ENCODE measurements around the gene LDAF1.
A peak's percentile ranks its signal among the peaks of the same experiment; 100 is the strongest.
"Not testable (repeated sequence)": the region's sequence is repeated elsewhere in the genome, so short reads cannot be mapped to it uniquely, and the experiment has no call there.

Gene LDAF1

DNA sequence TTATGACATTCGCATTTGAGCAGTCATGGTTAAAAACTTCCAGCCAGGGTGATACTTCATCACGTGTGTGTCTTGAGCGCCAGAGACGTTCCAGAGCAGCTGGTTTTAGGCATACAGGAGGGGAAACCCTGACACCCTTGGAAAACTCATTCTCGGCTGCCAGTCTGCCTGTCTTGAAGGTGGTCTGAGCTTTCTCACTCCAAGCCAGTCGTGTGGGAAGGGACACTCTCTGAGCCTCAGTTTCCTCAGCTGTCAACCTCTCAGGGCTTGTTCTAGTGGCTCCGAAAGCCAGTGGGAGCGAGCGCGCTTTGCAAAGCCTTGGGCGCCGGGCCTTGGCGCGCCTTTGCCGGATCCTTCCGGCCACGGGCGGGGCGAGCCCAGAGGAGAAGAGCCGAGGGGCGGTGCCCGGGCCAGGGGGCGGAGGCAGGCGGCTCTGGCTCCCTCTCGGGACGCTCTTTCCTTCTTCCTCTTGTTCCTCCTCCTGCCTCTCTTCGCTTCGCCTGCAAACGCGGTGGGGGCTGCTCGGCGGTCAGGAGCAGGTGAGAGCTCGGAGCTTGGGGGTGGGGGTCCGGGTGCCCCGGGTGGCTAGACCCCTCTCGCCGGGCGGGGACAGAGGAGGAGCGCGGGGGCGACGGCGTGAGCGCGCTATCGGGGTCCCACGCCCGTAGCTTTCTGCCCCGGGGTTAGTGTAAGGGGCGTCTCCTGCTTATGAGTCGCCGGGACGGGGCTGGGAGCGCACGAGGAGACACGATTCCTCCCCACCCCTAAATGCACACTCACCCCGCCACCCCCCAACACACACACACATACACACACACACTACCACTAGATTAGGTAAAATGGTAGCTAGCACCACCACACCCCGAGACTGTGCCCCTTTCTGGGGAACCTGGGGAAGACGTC is at the start of gene LDAF1:
Gene LDAF1, plus strand, starts transcription at position 467 of the 903 bp plus-strand sequence. CDS start 2,509 bp downstream, outside the sequence.
- peak; percentile 65 to 66 for DNase-seq

DNA sequence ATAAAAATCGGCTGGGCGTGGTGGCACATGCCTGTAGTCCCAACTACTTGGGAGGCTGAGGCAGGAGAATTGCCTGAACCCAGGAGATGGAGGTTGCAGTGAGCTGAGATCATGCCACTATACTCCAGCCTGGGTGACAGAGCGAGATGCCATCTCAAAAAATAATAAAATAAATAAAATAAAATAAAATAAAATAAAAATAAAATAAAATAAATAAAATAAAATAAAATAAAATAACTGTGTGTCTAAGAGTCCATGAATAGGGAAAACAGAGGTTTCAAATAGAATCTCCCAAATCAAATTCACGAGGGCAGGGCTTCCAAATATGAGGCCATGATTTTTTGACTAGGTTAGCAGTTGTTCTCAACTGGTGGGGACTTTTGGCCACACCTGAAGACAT is 42.9 kb upstream of the LDAF1 start:
- DNase-seq, result not testable (repeated sequence)

DNA sequence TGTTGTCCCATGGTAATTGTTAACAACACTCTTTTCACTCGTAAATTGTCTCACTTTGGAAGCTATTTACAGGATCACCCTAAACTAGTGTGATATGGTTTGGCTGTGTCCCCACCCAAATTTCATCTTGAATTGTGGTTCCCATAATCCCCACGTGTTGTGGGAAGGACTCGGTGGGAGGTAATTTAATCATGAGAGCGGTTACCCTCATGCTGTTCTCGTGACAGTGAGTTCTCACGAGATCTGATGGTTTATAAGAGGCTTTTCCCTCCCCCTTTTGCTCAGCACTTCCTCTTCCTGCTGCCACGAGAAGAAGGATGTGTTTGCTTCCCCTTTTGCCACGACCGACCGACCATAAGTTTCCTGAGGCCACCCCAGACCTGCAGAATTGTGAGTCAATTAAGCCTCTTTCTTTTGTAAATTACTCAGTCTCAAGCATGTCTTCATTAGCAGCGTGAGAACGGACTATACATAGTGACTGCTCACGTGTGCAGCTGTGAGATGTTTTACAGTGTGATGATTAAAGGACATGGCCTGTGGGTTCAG is 42.3 kb upstream of the LDAF1 start:
- peak in 1 of 2 donors; percentile 44 for DNase-seq

DNA sequence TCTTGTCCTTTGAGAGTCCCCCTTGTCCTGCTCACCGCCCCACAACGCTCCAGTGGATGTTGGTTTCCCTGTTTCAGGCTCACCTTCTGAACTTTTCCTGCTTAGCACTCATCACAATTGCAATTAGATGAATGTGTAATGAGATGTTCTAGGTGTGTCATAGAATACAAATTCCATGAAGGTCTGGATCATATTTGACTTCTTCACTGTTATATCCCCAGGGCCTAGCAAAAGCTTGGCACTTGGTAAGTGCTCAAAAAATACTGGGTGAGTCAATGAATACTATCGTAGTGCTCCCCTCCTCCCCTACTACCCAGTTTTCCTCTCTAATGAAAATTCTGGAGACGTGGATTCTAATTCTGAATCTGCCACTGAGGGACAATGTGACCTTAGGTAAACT is 40.9 kb upstream of the LDAF1 start:
- DNase-seq, result no peak

DNA sequence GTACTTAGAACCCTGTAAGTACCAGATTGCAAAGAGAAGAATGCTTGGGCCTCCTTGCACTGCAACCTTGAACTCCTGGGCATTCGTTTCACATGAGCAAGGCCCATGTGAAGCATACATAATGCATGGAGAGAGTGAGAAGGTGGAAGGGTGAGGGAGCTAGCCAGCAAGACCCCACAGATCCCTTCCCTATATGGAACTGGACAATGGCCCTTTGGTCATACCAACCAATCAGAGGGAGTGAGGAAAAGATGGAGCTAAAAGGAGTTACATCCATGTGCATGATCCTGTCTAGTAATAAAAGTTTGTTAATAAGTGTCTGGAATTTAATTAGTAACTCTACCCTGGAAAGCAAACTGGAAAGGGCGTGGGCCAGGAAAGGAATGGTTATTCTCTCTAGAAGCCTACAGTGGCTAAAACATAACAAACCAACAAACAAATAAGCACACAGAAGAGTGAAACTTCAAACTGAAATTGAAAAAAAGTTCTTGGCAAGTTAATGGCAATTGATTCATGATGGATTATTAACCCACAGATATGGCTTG is 37.4 kb upstream of the LDAF1 start:
- no peak for DNase-seq

DNA sequence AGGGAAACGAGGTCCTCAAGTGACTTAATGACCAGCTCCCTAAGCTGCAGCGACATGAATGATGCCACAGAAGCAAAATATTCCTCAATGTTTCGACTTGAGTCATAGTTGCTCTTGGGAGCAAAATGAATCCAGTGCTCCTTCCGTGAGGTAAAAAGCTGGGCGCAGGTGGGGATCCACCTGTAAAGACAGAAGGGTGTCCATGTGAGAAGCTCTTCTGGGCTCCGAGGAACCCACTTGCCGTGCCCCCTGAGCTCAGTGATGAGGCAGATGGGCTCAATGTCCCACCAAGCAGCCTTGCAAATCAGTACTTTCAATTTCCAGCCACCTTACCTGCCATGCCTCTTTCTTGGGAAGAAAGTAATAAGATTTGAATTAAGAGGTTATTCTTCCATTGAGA is 33.3 kb upstream of the LDAF1 start:
- no peak for DNase-seq

DNA sequence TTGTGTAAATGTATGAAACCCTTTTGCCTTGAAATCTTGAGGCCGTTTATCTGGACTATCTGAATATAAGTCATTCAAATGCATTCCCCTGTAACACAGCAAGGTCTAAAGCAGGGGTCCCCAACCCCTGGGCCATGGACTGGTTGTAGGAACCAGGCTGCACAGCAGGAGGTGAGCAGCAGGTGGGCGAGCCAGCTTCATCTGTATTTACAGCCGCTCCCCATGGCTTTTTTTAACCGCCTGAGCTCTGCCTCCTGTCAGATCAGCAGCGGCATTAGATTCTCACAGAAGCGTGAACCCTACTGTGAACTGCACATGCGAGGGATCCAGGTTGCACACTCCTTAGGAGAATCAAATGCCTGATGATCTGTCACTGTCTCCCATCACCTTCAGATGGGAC is 32.0 kb upstream of the LDAF1 start:
- DNase-seq, result no peak

DNA sequence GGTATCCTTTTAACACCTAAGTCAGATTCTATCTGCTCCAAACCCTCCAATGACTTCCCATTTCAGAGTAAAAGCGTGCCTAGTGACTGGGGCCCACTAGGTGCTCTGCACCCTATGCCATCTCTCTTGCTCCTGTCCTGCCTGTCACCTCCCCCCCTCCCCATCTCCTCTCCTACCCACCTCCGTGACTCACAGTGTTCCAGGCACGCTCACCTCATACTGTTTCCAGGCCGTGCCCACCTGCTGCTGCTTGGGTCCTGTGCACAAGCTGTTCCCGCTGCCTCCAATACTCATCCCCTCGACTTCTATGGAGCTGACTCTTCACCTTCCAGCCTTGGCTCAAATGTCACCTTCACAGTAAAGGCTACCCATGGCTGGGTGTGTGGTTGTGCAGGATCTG is 29.5 kb upstream of the LDAF1 start:
- no peak for DNase-seq

DNA sequence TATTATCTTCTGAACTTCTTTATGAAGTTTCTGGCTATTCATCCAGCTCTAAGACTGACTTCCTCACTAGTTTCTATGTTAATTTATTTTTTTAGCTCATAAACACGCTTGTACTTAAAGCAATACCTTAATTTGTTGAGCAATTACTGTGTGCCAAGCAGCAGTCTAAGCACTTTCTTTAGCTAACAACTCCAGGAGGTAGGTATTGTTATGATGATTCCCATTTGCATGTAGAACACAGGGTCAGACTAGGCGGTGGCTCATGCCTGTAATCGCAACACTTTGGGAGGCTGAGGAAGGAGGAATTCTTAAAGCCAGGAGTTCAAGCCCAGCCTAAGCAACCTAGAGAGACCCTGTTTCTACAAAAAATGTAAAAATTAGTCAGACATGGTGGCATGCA is 27.7 kb upstream of the LDAF1 start:
- no peak for DNase-seq

DNA sequence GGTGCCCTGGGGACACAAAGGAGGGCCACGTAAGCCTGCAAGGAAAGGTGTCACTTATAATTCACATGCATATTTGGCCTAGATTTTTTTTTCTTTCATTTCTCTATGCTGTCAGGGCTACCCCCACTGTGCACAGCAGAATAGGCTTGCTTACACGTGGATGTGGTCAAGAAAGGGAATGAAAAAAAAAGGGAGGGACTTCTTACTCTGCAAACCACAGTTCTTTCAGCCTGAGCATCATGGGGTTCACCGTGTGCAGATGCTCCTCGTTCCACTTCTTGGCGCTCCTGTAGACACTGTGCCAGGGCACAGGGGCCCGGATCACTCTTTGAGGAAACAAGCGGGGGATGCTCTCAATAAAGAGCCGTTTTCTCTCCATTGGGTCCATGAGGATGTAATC is 24.4 kb upstream of the LDAF1 start:
- no peak for DNase-seq

DNA sequence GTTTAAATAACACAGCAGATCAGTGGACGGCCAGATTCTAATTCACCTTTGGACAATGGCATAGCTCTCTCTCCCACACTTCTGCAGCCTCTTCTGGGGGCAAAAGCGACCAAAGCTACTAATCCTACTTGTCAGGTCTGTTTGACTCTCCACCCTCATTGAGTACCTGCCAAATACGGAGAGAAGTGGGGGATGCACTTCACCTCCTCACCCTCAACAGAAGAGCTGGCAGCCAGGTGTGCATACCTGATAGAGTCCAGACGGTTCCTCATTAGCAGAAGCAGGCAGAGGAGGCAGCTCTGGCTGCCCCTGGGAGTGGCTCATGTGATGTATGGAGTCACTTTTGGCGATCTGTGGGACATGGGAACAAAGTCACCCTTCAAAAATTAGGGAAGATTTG is 12.7 kb upstream of the LDAF1 start:
- no peak for DNase-seq

DNA sequence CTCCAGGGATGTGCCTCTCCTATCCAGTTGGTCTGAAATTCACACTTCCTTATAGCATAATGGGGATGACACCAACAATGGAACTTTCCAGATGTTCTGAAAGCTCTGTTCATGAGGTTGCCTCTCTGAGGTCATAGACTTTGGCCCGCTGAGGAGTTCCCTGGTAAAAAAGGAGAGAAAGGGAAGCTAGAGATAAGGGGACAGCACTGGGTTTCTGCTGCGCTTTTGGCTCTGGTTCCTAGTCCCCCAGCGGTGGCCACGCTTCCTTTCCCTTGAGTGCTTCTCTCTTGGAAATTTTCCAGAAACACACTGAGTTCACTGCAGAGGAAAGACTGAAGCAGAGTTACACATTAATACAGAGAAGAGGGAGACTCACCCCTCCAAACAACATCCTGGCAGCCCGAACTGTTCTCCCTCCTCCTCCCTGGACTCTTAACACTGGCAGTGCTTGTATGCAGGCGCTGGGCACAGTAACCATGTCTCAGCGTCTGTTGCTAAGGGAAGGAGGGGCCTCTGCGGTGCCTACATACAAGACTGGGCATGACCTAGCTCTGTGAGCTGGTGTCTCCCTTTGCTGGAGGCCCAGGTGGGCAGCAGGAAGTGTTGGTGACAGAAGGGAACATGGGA is 8.0 kb upstream of the LDAF1 start, which contains the start of gene DNAH3:
Gene DNAH3, minus strand, starts transcription at position 472 of the 627 bp plus-strand sequence. CDS start 527 bp downstream, outside the sequence.
- DNase-seq, result no peak

DNA sequence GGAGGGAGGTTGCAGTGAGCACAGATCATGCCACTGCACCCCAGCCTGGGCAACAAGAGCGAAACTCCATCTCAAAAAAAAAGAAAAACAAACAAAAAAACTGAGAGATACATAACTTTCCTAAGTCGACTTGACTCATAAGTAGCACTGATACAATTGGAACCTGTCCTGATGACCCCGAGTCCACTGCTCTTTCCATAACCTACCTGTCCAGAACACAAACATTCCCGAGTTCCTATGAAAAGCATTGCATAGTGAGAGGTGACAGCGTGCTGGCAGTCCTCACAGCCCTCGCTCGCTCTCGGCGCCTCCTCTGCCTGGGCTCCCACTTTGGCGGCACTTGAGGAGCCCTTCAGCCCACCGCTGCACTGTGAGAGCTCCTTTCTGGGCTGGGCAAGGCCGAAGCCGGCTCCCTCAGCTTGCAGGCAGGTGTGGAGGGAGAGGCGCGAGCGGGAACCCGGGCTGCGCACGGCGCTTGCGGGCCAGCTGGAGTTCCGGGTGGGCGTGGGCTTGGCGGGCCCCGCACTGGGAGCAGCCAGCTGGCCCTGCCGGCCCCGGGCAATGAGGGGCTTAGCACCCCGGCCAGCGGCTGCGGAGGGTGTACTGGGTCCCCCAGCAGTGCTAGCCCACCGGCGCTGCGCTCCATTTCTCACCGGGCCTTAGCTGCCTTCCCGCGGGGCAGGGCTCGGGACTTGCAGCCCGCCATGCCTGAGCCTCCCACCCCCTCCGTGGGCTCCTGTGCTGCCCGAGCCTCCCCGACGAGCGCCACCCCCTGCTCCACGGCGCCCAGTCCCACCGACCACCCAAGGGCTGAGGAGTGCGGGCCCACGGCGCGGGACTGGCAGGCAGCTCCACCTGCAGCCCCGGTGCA is 6.1 kb upstream of the LDAF1 start:
- DNase-seq, result not testable (repeated sequence)

DNA sequence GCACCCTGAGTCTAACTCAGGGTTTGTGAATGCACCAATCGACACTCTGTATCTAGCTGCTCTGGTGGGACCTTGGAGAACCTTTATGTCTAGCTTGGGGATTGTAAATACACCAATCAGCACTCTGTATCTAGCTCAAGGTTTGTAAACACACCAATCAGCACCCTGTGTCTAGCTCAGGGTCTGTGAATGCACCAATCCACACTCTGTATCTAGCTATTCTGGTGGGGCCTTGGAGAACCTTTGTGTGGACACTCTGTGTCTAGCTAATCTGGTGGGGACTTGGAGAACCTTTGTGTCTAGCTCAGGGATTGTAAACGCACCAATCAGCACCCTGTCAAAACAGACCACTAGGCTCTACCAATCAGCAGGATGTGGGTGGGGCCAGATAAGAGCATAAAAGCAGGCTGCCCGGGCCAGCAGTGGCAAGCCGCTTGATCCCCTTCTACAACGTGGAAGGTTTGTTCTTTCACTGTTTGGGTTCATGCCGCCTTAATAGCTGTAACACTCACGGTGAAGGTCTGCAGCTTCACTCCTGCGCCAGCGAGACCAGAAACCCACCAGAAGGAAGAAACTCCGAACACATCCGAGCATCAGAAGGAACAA is 5.2 kb upstream of the LDAF1 start:
- DNase-seq, result not testable (repeated sequence)

DNA sequence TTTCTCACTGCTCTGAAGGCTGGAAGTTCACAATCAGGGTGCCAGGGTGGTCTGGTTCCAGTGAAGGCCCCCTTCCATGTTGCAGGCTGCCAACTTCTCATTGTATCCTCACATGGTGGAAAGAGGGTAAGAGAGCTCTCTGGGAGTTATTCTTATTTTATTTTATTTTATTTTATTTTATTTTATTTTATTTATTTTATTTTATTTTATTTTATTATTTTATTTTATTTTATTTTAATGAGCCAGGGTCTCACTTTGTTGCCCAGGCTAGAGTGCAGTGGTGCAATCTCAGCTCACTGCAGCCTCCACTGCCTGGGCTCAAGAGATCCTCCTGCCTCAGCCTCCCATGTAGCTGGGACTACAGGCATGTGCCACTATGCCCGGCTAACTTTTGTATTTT is 2.5 kb upstream of the LDAF1 start:
- not testable (repeated sequence) for DNase-seq

DNA sequence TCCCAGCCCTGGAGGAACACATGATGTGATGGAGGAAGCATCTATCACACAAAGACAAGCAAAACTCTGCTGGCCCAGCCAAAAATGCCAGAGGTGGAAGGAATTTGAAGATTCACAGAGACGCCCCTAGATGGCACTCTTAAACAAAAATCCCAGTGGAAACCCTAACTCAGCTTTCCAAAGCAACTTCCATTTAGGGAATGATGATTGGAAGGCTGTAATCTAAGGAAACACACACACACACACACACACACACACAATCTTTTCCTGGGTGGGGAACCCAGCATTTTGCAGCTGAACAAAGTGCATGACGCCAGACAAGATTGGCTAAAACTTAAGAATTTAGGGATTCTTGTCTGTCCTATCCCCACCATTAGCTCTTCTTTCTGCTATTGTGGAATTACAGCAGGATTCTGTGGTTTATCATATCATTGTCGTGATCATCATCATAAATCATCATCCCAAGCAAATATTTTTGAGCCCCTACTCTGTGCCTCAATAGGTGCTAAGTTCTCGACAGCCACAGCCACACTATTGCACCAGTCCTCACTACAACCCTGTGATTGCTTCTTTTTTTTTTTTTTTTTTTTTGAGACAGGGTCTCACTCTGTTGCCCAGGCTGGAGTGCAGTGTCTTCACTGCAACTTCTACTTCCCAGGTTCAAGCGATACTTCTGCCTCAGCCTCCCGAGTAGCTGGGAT is 1.6 kb upstream of the LDAF1 start:
- DNase-seq, result peak in 1 of 2 donors; percentile 14

DNA sequence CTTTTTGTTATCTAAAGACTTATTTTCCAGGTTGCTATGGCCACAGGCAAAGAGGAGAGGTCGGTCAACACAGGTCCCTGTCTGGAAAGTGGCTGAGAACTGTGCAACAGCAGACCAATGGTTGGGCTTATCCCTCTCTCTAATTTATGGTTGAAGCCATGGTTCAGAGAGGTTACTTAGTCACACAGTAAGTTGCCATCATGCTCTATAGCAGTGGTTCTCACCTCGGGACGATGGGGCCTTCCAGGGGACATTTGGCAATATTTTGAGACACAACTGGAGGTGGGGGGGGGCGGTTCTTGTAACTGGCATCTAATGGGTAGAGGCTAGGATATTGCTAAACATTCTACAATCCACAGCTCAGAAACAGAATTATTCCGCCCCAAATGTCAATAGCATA is 842 bp upstream of the LDAF1 start:
- no peak for DNase-seq

DNA sequence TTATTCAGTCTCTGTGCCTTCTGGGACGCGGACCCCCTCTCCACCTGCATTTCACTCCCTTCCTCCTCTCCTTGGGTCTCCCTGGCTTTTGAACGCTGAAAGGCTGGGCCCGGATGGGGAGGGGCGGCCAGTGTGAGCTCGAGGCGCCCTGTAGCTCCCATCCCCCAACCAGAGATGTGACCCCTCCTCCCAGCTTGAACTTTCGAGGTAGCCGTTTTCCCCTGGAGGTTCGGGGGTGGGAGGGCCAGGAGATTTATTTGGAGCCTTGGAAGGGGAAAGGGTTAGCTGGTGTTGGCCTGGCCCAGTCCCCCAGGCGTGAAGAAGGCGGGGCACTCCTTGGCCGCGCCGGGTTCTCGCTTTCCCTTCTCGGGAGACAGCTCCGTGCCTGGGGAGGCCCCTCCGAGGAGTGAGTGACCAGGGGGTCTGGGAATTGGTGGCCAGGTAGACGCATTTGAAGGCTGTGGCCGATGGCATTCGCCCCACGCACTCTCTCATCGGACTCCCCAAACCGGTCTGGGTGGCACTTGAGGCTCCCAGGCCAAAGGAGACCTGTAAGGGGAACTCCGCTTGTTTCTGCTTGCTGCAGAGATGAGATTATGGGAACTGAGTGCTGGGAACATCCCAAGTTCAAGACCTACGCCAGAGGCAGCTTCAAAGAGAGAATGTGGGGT is 942 bp downstream of the LDAF1 start:
- DNase-seq, result peak; percentile 6 to 12

DNA sequence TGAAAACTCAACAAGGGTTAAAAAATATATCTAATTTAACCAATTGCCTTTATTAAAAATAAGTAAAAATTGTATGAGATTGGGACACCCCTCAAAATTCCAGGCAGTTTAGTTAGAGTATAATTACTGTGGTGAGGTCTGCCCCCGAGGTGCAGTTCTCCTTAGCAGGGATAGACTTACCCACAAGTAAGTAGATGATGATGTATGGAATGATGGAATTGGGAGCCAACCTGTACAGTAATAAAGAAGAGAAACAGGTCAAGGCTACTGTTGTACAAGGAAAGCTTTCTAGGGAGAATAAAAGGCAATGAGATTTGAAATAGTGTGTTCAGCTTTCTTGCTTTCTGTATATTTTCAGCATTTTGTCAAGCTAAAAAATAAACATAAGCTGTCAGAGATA is 1.8 kb downstream of the LDAF1 start:
- no peak for DNase-seq

DNA sequence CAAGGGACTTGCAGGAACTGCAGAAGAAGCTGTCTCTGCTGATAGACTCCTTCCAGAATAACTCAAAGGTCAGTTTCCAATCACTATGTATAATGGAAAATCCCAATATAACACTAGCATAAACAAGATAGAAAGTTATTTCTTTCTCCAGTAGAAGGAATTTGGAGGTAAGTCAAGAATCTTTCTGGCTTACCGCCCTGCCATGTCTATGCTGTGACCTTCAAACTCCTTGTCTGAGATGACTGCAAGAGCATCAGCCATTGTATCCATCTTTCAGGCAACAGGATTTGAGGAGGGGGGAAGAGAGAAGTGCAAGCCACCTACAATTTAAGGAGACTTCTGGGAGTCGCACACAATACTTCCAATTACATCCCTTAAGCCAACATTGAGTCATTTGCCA is 2.7 kb downstream of the LDAF1 start:
- no peak for DNase-seq

DNA sequence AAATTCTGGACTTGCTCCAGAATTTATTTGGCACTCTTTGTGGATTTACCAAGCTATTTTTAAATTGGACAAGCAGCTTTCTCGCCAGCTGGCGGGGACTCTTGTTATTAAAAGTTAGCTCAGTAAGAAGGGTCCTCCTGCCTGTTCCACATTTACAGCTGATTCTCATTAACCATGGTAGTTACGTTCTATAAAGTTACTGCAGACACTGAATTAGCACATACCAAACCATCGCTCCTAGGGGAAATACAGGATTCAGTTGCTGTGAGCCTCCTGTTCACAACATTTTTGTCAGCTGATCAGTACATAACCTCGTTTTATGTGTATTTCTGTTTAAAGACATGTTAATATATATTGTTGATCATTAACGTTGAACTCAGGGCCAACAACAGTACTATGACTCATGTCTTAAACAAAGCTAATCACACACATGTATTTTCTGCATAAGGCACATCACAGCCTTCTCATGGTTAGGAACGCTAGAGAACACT is 4.2 kb downstream of the LDAF1 start:
- no peak for DNase-seq
